ENCODE data around the gene GRIN2A. TPM values are rescaled to one million over a fixed set of nuclear protein-coding genes. Genes with fewer than 3 reads are reported as not detected.

Gene GRIN2A
- total RNA-seq, 1 donor from 2014 or later: 0.56 TPM

DNA sequence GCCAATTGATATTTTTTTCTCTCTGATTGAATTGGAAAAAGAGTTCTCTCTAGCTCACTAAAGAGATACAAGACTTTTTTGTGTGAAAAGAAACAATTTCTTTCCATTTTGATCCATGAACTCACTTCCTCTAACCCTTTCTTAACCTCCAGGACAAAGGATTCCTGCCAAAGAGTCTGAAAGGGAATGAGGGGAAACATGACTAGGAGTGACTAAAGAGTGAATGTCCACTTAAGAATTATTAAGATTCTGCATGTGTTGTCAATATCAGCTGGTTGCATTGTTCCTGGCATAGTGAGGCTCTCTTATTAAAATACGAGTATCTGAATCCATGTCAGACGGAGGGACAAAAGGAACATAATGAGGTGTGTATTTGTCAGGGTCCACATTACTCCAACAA, 344.7 kb downstream of the GRIN2A start:
- no peaks in the 10 kb centered on the region for H3K9me3 ChIP-seq
- H3K27ac ChIP-seq: no peak overlapping the region
- H3K4me1 ChIP-seq: no peaks in the 10 kb centered on the region
- no peak for ATAC-seq
- no peak overlapping the region for H3K4me3 ChIP-seq
- no peaks in the 10 kb centered on the region for H3K27me3 ChIP-seq (ENCODE audit: low read depth)
- no peaks in the 10 kb centered on the region for H3K36me3 ChIP-seq
- DNase-seq: no peak
- TF ChIP-seq, protein P1, sequence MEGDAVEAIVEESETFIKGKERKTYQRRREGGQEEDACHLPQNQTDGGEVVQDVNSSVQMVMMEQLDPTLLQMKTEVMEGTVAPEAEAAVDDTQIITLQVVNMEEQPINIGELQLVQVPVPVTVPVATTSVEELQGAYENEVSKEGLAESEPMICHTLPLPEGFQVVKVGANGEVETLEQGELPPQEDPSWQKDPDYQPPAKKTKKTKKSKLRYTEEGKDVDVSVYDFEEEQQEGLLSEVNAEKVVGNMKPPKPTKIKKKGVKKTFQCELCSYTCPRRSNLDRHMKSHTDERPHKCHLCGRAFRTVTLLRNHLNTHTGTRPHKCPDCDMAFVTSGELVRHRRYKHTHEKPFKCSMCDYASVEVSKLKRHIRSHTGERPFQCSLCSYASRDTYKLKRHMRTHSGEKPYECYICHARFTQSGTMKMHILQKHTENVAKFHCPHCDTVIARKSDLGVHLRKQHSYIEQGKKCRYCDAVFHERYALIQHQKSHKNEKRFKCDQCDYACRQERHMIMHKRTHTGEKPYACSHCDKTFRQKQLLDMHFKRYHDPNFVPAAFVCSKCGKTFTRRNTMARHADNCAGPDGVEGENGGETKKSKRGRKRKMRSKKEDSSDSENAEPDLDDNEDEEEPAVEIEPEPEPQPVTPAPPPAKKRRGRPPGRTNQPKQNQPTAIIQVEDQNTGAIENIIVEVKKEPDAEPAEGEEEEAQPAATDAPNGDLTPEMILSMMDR (IDR thresholded peaks at IDR 0.05): no peak
- intact Hi-C loops (cut with DNase I): no loop called here

DNA sequence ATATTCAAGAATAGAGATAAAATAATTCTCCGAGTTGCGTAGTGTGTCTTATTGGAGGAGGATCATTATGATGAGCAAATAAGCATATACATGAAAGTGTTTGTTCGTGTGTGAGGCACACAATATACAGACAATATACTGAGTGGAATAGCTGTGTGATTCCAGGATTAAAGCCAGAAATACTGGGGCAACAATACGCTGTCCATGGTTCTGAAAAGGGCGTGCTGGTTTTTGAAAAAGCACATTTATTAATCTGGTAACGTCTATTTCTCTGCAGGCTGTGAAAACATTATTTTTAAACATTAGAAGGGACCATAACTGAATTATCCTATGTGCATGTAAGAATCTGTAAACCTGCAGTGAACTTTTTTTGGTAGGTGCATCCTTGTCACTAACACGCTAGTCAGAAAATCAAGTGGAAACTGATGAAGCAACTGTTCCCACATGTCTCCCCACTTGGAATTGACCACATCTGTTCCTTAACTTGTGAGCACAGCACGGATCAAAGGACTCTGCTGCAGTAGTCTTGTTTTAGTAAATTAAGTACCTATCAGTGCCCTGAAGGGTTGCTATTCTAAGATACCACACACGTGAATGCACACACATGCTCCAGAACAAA, 346.0 kb downstream of the GRIN2A start:
- intact Hi-C loops (cut with DNase I): no loop called here
- no peak for ATAC-seq
- TF ChIP-seq, protein P1 (IDR thresholded peaks at IDR 0.05): no peak

DNA sequence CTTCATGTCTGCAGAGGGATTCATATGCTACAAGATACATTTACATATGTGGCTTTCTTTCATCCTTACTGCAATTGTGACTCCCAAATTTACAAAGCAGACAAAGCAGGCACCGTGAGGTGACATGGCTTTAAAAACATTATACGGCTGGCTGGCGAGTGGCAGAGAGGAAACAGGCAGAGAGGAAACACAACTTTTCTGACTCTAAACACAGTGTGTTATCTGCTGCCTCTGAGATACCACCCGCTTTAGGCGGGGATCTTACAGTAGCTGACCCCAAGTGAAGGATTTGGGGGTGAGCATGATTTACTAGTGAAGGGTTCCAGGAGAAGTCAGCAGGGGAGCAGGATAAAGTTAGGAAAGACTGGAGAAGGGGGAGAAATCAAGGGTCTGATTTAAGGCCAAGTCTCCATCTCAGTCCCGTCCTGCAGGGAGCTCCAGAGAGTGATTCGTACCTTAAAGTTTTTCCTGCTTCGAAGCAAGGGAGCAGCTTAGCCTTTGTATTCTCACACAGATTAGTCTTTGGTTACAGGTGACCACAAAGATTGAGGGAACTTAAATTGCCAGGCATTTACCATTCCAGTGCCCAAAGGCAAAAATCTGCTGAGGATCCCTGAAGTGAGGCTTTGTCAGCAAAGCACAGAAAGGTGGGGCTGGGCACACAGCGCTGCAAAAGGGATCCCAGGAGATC, 355.0 kb downstream of the GRIN2A start:
- TF ChIP-seq, protein P1 (IDR thresholded peaks at IDR 0.05): no peak
- Histone ChIP-seq H3K36me3 (no peaks in the 10 kb centered on the region), H3K27ac (no peak overlapping the region), H3K27me3 (ENCODE audit: low read depth) (peaks cover 3% of the 10 kb centered on the region), H3K4me1 (no peaks in the 10 kb centered on the region), H3K4me3 (no peak overlapping the region), H3K9me3 (no peaks in the 10 kb centered on the region)
- no peak for DNase-seq
- intact Hi-C loops (cut with DNase I): no loop called here
- no peak for ATAC-seq

More for the DNA sequence above, 346.0 kb downstream of the GRIN2A start:
- H3K36me3 ChIP-seq: no peaks in the 10 kb centered on the region
- H3K4me3 ChIP-seq: no peak overlapping the region
- H3K27me3 ChIP-seq (ENCODE audit: low read depth): peaks cover 3% of the 10 kb centered on the region
- DNase-seq: no peak
- no peaks in the 10 kb centered on the region for H3K4me1 ChIP-seq
- no peaks in the 10 kb centered on the region for H3K9me3 ChIP-seq
- no peak overlapping the region for H3K27ac ChIP-seq

DNA sequence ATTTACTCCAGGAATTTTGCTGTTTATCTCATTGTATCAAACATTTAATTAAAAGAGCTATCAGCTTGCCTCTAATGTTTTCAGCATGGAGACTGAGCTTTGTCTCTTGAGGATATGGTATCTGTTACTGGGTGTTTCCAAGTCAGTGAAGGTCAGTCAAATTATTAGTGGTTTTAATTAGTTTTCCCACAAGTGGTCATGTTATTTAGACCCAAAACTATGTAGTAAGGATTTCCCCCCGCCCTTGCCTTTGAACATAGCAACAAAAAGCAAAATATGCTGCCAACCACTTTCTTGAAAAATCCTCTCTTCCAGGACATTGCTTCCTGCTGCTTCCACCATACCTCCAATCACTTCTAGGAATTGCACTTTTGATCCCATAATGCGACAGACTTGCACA, 355.6 kb downstream of the GRIN2A start:
- ATAC-seq (no peak), DNase-seq (no peak)
- intact Hi-C loops (cut with DNase I): no loop called here
- Histone ChIP-seq H3K4me1 (no peaks in the 10 kb centered on the region), H3K36me3 (no peaks in the 10 kb centered on the region), H3K9me3 (no peaks in the 10 kb centered on the region), H3K27ac (no peak overlapping the region), H3K4me3 (no peak overlapping the region), H3K27me3 (ENCODE audit: low read depth) (peaks cover 3% of the 10 kb centered on the region)
- TF ChIP-seq, protein P1 (IDR thresholded peaks at IDR 0.05): no peak

DNA sequence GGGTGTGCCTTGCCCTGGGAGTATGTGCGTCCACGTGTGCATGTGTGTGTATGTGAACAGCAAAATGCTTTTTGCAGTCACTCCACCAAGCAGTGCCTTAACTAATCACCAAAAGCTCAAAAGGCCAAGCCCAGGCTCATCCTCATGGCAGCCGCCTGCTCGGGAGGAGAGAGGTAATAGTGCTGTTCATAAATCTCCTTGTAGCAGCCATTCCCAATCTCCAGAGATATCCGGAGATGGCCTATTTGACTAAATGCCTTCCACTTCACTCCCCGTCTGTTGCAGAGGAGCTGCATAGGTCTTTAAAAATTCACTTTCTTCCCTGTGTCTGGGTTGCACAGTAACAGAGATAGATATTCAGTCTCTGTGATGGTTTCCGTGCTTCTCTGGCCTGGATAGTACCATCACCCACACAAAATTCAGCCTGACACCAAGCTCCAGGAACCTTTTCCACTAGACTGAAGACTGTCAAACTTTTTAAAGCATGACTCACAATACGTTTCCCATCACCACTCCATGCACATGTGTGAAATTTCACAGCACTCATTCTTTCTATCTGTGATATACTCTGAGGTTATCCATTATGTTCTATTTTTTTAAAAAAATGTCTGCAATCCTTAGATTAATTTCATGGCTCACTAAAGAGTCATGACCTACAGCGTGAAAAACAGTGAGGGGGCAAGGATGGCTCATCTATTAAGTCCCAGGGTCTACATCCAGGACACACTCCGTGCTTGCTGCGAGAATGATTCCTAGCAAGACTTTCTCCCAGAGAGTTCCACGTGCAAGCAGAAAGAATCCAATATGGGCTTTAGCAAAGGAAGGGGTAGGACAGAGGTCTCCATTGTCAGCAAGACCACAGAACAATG, 357.8 kb downstream of the GRIN2A start:
- no peak overlapping the region for H3K27ac ChIP-seq
- H3K4me1 ChIP-seq: no peaks in the 10 kb centered on the region
- H3K36me3 ChIP-seq: no peaks in the 10 kb centered on the region
- TF ChIP-seq, protein P1 (IDR thresholded peaks at IDR 0.05): no peak
- H3K27me3 ChIP-seq (ENCODE audit: low read depth): no peaks in the 10 kb centered on the region
- no peak overlapping the region for H3K4me3 ChIP-seq
- ATAC-seq (no peak), DNase-seq (no peak)
- intact Hi-C loops (cut with DNase I): no loop called here
- no peaks in the 10 kb centered on the region for H3K9me3 ChIP-seq

Data from lower lobe of right lung (tissue), 2 donors.